HepG2 (cell line): ENCODE data around the gene CDX1. TPM values are rescaled to one million over a fixed set of nuclear protein-coding genes. Genes with fewer than 3 reads are reported as not detected.

Experiments
- IRF9 ChIP-seq: sonication (generic); formaldehyde crosslinking; IDR thresholded peaks from 2 replicates; pipeline ENCODE4 v1.8.0; 2022; ENCODE audit warnings: missing genetic modification reagents, mild to moderate bottlenecking, borderline replicate concordance
- KAT8 ChIP-seq: IDR thresholded peaks from 2 replicates; pipeline ENCODE4 v1.6.1; 2016; ENCODE audit warnings: missing genetic modification reagents, missing compliant biosample characterization
- MBNL3 ChIP-seq: fragments of 250-450 bp; sonication (Bioruptor Pico); conservative IDR thresholded peaks from 2 replicates; pipeline ENCODE4 v1.8.0; 2022; ENCODE audit warnings: mild to moderate bottlenecking, inconsistent platforms
- MIXL1 ChIP-seq: IDR thresholded peaks from 2 replicates; pipeline ENCODE4 v1.6.1; 2016
- PHF20 ChIP-seq: sonication (generic); formaldehyde crosslinking; IDR thresholded peaks from 2 replicates; pipeline ENCODE4 v1.5.0; 2020; ENCODE audit warnings: mild to moderate bottlenecking, missing genetic modification reagents
- PHF8 ChIP-seq: sonication (generic); formaldehyde crosslinking; IDR thresholded peaks from 2 replicates; pipeline ENCODE4 v1.5.0; 2020; ENCODE audit warnings: missing genetic modification reagents
- POGZ ChIP-seq: sonication (generic); formaldehyde crosslinking; IDR thresholded peaks from 2 replicates; pipeline ENCODE4 v1.4.0; 2020; ENCODE audit warnings: mild to moderate bottlenecking, missing genetic modification reagents
- POLR2AphosphoS5 ChIP-seq: IDR thresholded peaks from 2 replicates; pipeline ENCODE4 v1.6.1; 2012; ENCODE audit warnings: low read depth, low read length
- PRDM10 ChIP-seq: sonication (generic); formaldehyde crosslinking; IDR thresholded peaks from 2 replicates; pipeline ENCODE4 v1.4.0; 2020; ENCODE audit warnings: low read depth, missing genetic modification reagents
- TP53 ChIP-seq: sonication (generic); formaldehyde crosslinking; conservative IDR thresholded peaks from 2 replicates; pipeline ENCODE4 v1.4.0; 2020; ENCODE audit warnings: missing genetic modification reagents
- TRIM22 ChIP-seq: fragments of 450-650 bp; IDR thresholded peaks from 2 replicates; pipeline ENCODE4 v1.6.1; 2017
- YEATS4 ChIP-seq: sonication (generic); formaldehyde crosslinking; IDR thresholded peaks from 2 replicates; pipeline ENCODE4 v1.4.0; 2020; ENCODE audit warnings: missing genetic modification reagents, borderline replicate concordance
- ZNF30 ChIP-seq: sonication (generic); formaldehyde crosslinking; IDR thresholded peaks from 2 replicates; pipeline ENCODE4 v1.5.0; 2020; ENCODE audit warnings: mild to moderate bottlenecking, missing genetic modification reagents
- ZNF446 ChIP-seq: sonication (generic); formaldehyde crosslinking; IDR thresholded peaks from 2 replicates; pipeline ENCODE4 v1.5.0; 2020; ENCODE audit warnings: mild to moderate bottlenecking, missing genetic modification reagents
- ZNF564 ChIP-seq: sonication (generic); formaldehyde crosslinking; IDR thresholded peaks from 2 replicates; pipeline ENCODE4 v1.8.1; 2023; ENCODE audit warnings: mild to moderate bottlenecking, missing genetic modification reagents
- ZNF672 ChIP-seq: sonication (generic); formaldehyde crosslinking; IDR thresholded peaks from 2 replicates; pipeline ENCODE4 v1.8.1; 2022; ENCODE audit warnings: missing genetic modification reagents
- ZNF674 ChIP-seq: sonication (generic); formaldehyde crosslinking; IDR thresholded peaks from 2 replicates; pipeline ENCODE4 v1.5.0; 2020; ENCODE audit warnings: low read depth, mild to moderate bottlenecking, missing genetic modification reagents
- ZNF737 ChIP-seq: sonication (generic); formaldehyde crosslinking; IDR thresholded peaks from 2 replicates; pipeline ENCODE4 v1.5.0; 2020; ENCODE audit warnings: missing genetic modification reagents, mild to moderate bottlenecking, borderline replicate concordance
- polyA plus RNA-seq, 8 experiments: library from polyadenylated mRNA; depleted of rRNA in 3 of 8; stranded (reverse) in 7 of 8; unstranded in 1 of 8; fragments of >200 nt; fragmentation: Illumina TruSeq in 4 of 8; extraction: Trizol in 4 of 8; gene quantifications; 2 replicates each; pipeline versions ENCODE4 v1.2.1 to v1.2.3, GENCODE V29; 2011 to 2016; ENCODE audit warnings: low read depth in 4 of 8, missing spikeins in 1 of 8, mixed read lengths in 1 of 8; ENCODE audit not compliant: insufficient read depth in 1 of 8
- total RNA-seq, 5 experiments: library from RNA; depleted of rRNA; stranded (reverse); fragments of >200 nt; fragmentation: Illumina TruSeq; extraction: Trizol; gene quantifications; 2 replicates each; pipeline ENCODE4 v1.2.3, GENCODE V29; 2016; ENCODE audit warnings: low read depth in 1 of 5
- TF ChIP-seq, protein P1 (sequence below): fragments of 450-650 bp; IDR thresholded peaks from 2 replicates; pipeline ENCODE4 v1.6.1; 2017; ENCODE audit warnings: mild to moderate bottlenecking
- TF ChIP-seq, protein P2 (sequence below): sonication (generic); formaldehyde crosslinking; IDR thresholded peaks from 2 replicates; pipeline ENCODE4 v1.8.0; 2022; ENCODE audit warnings: mild to moderate bottlenecking, missing genetic modification reagents, borderline replicate concordance

Gene CDX1
- total and polyA plus RNA-seq, 2 of the 13 experiments (the other 11 are each of a cell fraction or from before 2014, with no cell fraction given): not detected

GRCh38 chr5:150129813-150130492 lies 36.6 kb upstream of the CDX1 start (continued):
- no peak for TF ChIP-seq PHF20 (CRISPR knock-in tag)
- no peak; the same call in 1 of the 2 replicates for TF ChIP-seq POGZ (CRISPR knock-in tag)
- peak; percentile 55; the same call in 1 of the 2 replicates for TF ChIP-seq MIXL1 (CRISPR knock-in tag)
- TF ChIP-seq, protein P1, sequence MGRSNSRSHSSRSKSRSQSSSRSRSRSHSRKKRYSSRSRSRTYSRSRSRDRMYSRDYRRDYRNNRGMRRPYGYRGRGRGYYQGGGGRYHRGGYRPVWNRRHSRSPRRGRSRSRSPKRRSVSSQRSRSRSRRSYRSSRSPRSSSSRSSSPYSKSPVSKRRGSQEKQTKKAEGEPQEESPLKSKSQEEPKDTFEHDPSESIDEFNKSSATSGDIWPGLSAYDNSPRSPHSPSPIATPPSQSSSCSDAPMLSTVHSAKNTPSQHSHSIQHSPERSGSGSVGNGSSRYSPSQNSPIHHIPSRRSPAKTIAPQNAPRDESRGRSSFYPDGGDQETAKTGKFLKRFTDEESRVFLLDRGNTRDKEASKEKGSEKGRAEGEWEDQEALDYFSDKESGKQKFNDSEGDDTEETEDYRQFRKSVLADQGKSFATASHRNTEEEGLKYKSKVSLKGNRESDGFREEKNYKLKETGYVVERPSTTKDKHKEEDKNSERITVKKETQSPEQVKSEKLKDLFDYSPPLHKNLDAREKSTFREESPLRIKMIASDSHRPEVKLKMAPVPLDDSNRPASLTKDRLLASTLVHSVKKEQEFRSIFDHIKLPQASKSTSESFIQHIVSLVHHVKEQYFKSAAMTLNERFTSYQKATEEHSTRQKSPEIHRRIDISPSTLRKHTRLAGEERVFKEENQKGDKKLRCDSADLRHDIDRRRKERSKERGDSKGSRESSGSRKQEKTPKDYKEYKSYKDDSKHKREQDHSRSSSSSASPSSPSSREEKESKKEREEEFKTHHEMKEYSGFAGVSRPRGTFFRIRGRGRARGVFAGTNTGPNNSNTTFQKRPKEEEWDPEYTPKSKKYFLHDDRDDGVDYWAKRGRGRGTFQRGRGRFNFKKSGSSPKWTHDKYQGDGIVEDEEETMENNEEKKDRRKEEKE: no peak
- TF ChIP-seq, protein P2, sequence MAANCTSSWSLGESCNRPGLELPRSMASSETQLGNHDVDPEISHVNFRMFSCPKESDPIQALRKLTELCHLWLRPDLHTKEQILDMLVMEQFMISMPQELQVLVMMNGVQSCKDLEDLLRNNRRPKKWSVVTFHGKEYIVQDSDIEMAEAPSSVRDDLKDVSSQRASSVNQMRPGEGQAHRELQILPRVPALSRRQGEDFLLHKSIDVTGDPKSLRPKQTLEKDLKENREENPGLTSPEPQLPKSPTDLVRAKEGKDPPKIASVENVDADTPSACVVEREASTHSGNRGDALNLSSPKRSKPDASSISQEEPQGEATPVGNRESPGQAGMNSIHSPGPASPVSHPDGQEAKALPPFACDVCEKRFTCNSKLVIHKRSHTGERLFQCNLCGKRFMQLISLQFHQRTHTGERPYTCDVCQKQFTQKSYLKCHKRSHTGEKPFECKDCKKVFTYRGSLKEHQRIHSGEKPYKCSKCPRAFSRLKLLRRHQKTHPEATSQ: no peak
- TF ChIP-seq PRDM10 (CRISPR knock-in tag): peak; percentile 45; the same call in 1 of the 2 replicates
- no peak for TF ChIP-seq ZNF737 (CRISPR knock-in tag)
- no peak for TF ChIP-seq ZNF30 (CRISPR knock-in tag)
- no peak for TF ChIP-seq MBNL3 (CRISPR knock-in tag)
- TF ChIP-seq ZNF564 (CRISPR knock-in tag): no peak
- TF ChIP-seq IRF9 (CRISPR knock-in tag): no peak
- TF ChIP-seq PHF8 (CRISPR knock-in tag): no peak
- no peak for TF ChIP-seq TRIM22
- no peak for TF ChIP-seq ZNF446 (CRISPR knock-in tag)
- no peak for TF ChIP-seq YEATS4 (CRISPR knock-in tag)
- no peak for TF ChIP-seq POLR2AphosphoS5
- no peak for TF ChIP-seq ZNF672
- no peak for TF ChIP-seq TP53 (CRISPR knock-in tag)
- peak; percentile 66 for TF ChIP-seq KAT8 (CRISPR knock-in tag)
- no peak for TF ChIP-seq ZNF674 (CRISPR knock-in tag)
